A549 treated with GW870086 at 1 μM for 4 hours (cell line): ENCODE results near the gene DDX56. TPM values are rescaled to one million over a fixed set of nuclear protein-coding genes. Genes with fewer than 3 reads are reported as not detected.

Experiments
- total RNA-seq: library from RNA; stranded (reverse); fragments of 200-300 nt; extraction: Qiagen RNA extraction; gene quantifications from 5 replicates; pipeline ENCODE4 v1.2.3, GENCODE V29; 2022; ENCODE audit warnings: low read depth

DDX56 gene
- 106 to 140 TPM (median 118 TPM) in 5 replicates for total RNA-seq

GRCh38 chr7:44573464-44574286, at the start of gene DDX56:
DDX56 (minus strand) TSS chr7:44573908; CDS start chr7:44573895, 13 bp downstream.

DNA sequence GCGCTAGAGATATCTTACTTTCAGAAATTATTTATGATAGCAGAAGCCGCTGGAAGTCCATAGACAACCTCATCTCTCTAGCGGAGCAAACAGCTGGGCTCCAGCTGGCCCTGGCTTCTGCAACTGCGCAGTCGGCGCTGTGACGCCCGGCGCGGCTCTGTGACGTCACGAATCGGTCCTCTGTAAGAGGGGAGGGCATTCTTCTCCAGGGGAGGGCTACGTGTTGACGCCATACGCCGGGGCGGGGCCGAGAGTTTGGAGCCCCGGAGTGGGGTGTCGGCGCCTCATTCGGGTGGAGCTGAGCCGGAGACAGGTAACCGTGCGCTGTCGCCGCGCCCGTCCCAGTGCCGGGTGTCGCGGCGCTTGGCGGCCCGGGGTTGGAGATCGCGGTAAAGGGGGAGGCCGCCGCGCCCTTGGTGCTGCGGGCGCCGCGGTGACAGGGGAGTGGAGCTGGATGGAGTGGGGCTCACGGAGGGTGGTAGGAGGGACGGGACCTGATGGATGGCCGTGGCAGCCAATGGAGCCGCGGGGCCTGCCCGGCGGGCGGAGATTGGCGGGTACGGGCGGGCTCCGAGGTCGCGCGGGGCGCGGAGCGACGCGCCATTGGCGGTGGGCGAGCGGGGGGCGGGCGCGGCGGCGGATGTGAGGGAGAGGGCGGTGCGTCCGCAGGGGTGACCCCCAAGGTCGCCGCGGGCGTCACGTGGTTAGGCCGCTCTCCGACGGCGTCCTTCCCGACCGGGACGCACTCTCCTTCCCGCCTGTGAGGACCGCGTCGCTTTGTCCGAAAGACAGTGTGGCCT, 32.8 kb upstream of the DDX56 start, which contains the start of gene OGDH:
TSS of gene OGDH (plus strand) at position 287 of the 800 bp plus-strand sequence. CDS start 17,717 bp downstream, outside the sequence.

DNA sequence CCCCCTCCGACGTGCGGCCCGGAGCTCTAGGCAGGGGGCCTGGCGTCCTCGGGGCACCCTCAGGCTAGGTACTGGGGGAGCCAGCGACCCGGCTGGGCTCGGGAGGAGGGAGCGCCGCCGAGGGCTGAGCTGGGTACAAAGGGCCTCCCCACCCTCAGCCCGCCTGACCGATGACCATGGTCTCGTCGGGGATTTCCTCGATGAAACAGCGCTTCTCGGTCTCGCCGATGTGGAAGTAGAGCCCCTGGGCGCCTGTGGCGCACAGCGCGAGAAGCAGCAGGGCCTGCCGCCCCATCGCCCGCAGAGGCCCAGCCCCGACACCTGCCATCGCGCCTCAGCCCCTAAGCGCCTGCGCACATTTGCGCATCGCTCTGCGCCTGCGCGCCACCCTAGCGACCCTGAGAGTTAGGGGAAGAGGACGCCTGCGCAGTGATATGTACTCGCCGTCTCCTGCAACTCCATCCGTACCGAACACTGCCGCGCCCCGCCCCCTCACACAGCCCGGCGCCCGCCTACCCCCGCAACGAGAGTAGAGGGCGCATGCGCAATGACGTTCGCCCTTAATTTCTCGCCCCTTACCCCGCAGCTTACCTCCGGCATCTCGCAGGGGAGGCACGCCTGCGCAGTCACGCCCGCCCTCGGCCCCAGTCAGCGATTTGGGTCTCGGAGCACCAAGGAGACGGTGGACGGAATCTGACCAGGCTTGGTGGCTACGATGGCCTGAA, 8.3 kb upstream of the DDX56 start, which contains the start of gene TMED4:
TSS of gene TMED4 (minus strand) at position 353 of the 725 bp plus-strand sequence. CDS start at position 328, 25 bp downstream.

GRCh38 chr7:44541028-44541869, 32.5 kb downstream of the DDX56 start, which contains the start of gene NPC1L1:
NPC1L1 (minus strand) TSS chr7:44541330; CDS start chr7:44541259, 71 bp downstream.

Other genes starting within 250 kb of the DDX56 start
- gene CAMK2B, start 248.3 kb downstream of the DDX56 start, total RNA-seq, result 0.09 to 0.34 TPM (median 0.14 TPM) in 5 replicates
- gene NUDCD3, start 83.2 kb downstream of the DDX56 start, total RNA-seq, result 48.7 to 55.3 TPM (median 52.6 TPM) in 5 replicates
- 0.03 to 0.11 TPM (median 0.06 TPM) in 5 replicates for gene NPC1L1, start 32.6 kb downstream of the DDX56 start, total RNA-seq
- gene TMED4, start 8.3 kb upstream of the DDX56 start, total RNA-seq, result 47.7 to 55.0 TPM (median 53.9 TPM) in 5 replicates
- gene OGDH, start 32.7 kb upstream of the DDX56 start, total RNA-seq, result 25.7 to 31.2 TPM (median 29.0 TPM) in 5 replicates
- gene ZMIZ2, start 174.9 kb upstream of the DDX56 start, total RNA-seq, result 24.8 to 32.9 TPM (median 31.7 TPM) in 5 replicates
- gene PPIA, start 222.8 kb upstream of the DDX56 start, total RNA-seq, result 4,906 to 6,290 TPM (median 5,166 TPM) in 5 replicates